Mesothelial cell of epicardium (in vitro differentiated cells): Measurements from ENCODE around the gene ACY1. TPM values are rescaled to one million over a fixed set of nuclear protein-coding genes. Genes with fewer than 3 reads are reported as not detected.

Experiments used
- DNase-seq, 2 experiments: peaks; one replicate each; pipeline ENCODE4 v3.0.0; 2021; ENCODE audit warnings: low spot score in 2 of 2; ENCODE audit not compliant: unreplicated experiment in 2 of 2
- H3K27ac Mint-ChIP-seq: 2 replicates; pipeline ENCODE4 v1.8.0; 2021; ENCODE audit warnings: mixed read lengths
- H3K27me3 Mint-ChIP-seq: 2 replicates; pipeline ENCODE4 v1.8.0; 2021; ENCODE audit warnings: low read depth, mixed read lengths
- H3K36me3 Mint-ChIP-seq: 2 replicates; pipeline ENCODE4 v1.8.0; 2021; ENCODE audit warnings: mixed read lengths
- H3K4me1 Mint-ChIP-seq: 2 replicates; pipeline ENCODE4 v1.8.0; 2021; ENCODE audit warnings: mixed read lengths
- H3K4me3 Mint-ChIP-seq: 2 replicates; pipeline ENCODE4 v1.8.0; 2021; ENCODE audit warnings: mild to moderate bottlenecking, moderate library complexity, mixed read lengths
- H3K9me3 Mint-ChIP-seq: 2 replicates; pipeline ENCODE4 v1.8.0; 2021; ENCODE audit warnings: mixed read lengths
- CTCF ChIP-seq: fragments of 200-600 bp; sonication (generic); IDR thresholded peaks from one replicate; pipeline ENCODE4 v1.5.0; 2021; ENCODE audit warnings: antibody characterized with exemption; ENCODE audit not compliant: unreplicated experiment
- total RNA-seq: library from RNA; stranded (reverse); gene quantifications from 3 replicates; pipeline ENCODE4 v1.2.1, GENCODE V29; 2021

ACY1 gene
- total RNA-seq, 1 donor from 2014 or later = 47.8 TPM

- no peaks in the 10 kb centered on the region for H3K36me3 Mint-ChIP-seq
- H3K27me3 Mint-ChIP-seq = no peaks in the 10 kb centered on the region
- peak overlapping the region; percentile 92 for H3K27ac Mint-ChIP-seq
- peak overlapping the region; percentile 92 for H3K4me3 Mint-ChIP-seq
- no peaks in the 10 kb centered on the region for H3K9me3 Mint-ChIP-seq
- H3K4me1 Mint-ChIP-seq = peaks cover 19% of the 10 kb centered on the region
- no peak for TF ChIP-seq CTCF
- no peak for DNase-seq
These were observed 8.9 kb upstream of the ACY1 start for GRCh38 chr3:51974277-51974962.

GRCh38 chr3:51974963-51975851, 8.1 kb upstream of the ACY1 start, which contains the start of gene ABHD14A:
Gene ABHD14A, plus strand, starts transcription at chr3:51975064. Its CDS starts 72 bp downstream, at chr3:51975136.
- peak; percentile 54 to 80 for DNase-seq
- peak within 1 kb of the TSS; percentile 92 for H3K27ac Mint-ChIP-seq
- H3K27me3 Mint-ChIP-seq = no peaks in the 10 kb centered on the region
- H3K4me1 Mint-ChIP-seq = peaks cover 18% of the 10 kb centered on the region
- H3K36me3 Mint-ChIP-seq = no peaks in the 10 kb centered on the region
- no peak for TF ChIP-seq CTCF
- peak within 1 kb of the TSS; percentile 92 for H3K4me3 Mint-ChIP-seq
- no peaks in the 10 kb centered on the region for H3K9me3 Mint-ChIP-seq

- Mint-ChIP-seq H3K9me3 (no peaks in the 10 kb centered on the region), H3K27me3 (no peaks in the 10 kb centered on the region), H3K27ac (peak overlapping the region; percentile 32), H3K4me3 (peak overlapping the region; percentile 71), H3K4me1 (peaks cover 18% of the 10 kb centered on the region), H3K36me3 (peaks cover 3% of the 10 kb centered on the region)
- no peak for TF ChIP-seq CTCF
- peak in 1 of 2 experiments; percentile 69 for DNase-seq
These were observed 7.3 kb upstream of the ACY1 start for GRCh38 chr3:51975852-51976549.

GRCh38 chr3:51977446-51978142, 5.7 kb upstream of the ACY1 start:
- Mint-ChIP-seq H3K9me3 (no peaks in the 10 kb centered on the region), H3K27me3 (no peaks in the 10 kb centered on the region), H3K27ac (no peak overlapping the region), H3K36me3 (peaks cover 3% of the 10 kb centered on the region), H3K4me3 (no peak overlapping the region), H3K4me1 (peaks cover 26% of the 10 kb centered on the region)
- TF ChIP-seq CTCF = no peak
- DNase-seq = no peak

- Mint-ChIP-seq H3K27ac (no peak overlapping the region), H3K9me3 (no peaks in the 10 kb centered on the region), H3K4me3 (no peak overlapping the region), H3K36me3 (peaks cover 3% of the 10 kb centered on the region), H3K4me1 (peaks cover 30% of the 10 kb centered on the region), H3K27me3 (no peaks in the 10 kb centered on the region)
- no peak for TF ChIP-seq CTCF
- DNase-seq = no peak
These were observed 5.2 kb upstream of the ACY1 start for GRCh38 chr3:51978143-51978502.
